ENCODE measurements around the gene CDK17.
"Not testable (repeated sequence)": the region's sequence is repeated elsewhere in the genome, so short reads cannot be mapped to it uniquely, and the experiment has no call there.

CDK17 gene

GRCh38 chr12:96352161-96352835 lies 47.9 kb downstream of the CDK17 start:
- DNase-seq: no peak

GRCh38 chr12:96350982-96351381 lies 49.3 kb downstream of the CDK17 start:
- DNase-seq: no peak

- DNase-seq: no peak
Observed at GRCh38 chr12:96347130-96347699, 53.0 kb downstream of the CDK17 start.

GRCh38 chr12:96346716-96347115 lies 53.5 kb downstream of the CDK17 start:
- not testable (repeated sequence) for DNase-seq

- DNase-seq: no peak
Observed at GRCh38 chr12:96344124-96344695, 56.0 kb downstream of the CDK17 start.

- DNase-seq: no peak
Observed at GRCh38 chr12:96343347-96343954, 56.8 kb downstream of the CDK17 start.

GRCh38 chr12:96339666-96340065 lies 60.6 kb downstream of the CDK17 start:
- not testable (repeated sequence) for DNase-seq

GRCh38 chr12:96338852-96339471 lies 61.3 kb downstream of the CDK17 start:
- DNase-seq: no peak

- DNase-seq: no peak
Observed at GRCh38 chr12:96337953-96338352, 62.3 kb downstream of the CDK17 start.

GRCh38 chr12:96336489-96336888 lies 63.8 kb downstream of the CDK17 start:
- no peak for DNase-seq

GRCh38 chr12:96335270-96335669 lies 65.0 kb downstream of the CDK17 start:
- DNase-seq: no peak

GRCh38 chr12:96334502-96334901 lies 65.7 kb downstream of the CDK17 start:
- no peak for DNase-seq

- DNase-seq: no peak
Observed at GRCh38 chr12:96329545-96329944, 70.7 kb downstream of the CDK17 start.

GRCh38 chr12:96329018-96329417 lies 71.2 kb downstream of the CDK17 start:
- DNase-seq: no peak

GRCh38 chr12:96327889-96328288 lies 72.3 kb downstream of the CDK17 start:
- no peak for DNase-seq

GRCh38 chr12:96327346-96327745 lies 72.9 kb downstream of the CDK17 start:
- DNase-seq: no peak

- DNase-seq: no peak
Observed at GRCh38 chr12:96326628-96327227, 73.5 kb downstream of the CDK17 start.

GRCh38 chr12:96323906-96324305 lies 76.3 kb downstream of the CDK17 start:
- DNase-seq: no peak

GRCh38 chr12:96322720-96323119 lies 77.5 kb downstream of the CDK17 start:
- no peak for DNase-seq

- DNase-seq: no peak
Observed at GRCh38 chr12:96321941-96322340, 78.3 kb downstream of the CDK17 start.

- not testable (repeated sequence) for DNase-seq
Observed at GRCh38 chr12:96317801-96318200, 82.4 kb downstream of the CDK17 start.

GRCh38 chr12:96315741-96316481 lies 84.3 kb downstream of the CDK17 start:
- DNase-seq: not testable (repeated sequence)

Data from DMS153 (cell line).